GM18867 (cell line): Measurements from ENCODE around the gene RAD52.

ENCODE experiments used
- ATAC-seq: cut with Tn5 transposase; IDR thresholded peaks from one replicate; pipeline ENCODE4 v1.9.1; 2021; ENCODE audit warnings: mild to moderate bottlenecking, moderate library complexity; ENCODE audit not compliant: unreplicated experiment

Gene RAD52

DNA sequence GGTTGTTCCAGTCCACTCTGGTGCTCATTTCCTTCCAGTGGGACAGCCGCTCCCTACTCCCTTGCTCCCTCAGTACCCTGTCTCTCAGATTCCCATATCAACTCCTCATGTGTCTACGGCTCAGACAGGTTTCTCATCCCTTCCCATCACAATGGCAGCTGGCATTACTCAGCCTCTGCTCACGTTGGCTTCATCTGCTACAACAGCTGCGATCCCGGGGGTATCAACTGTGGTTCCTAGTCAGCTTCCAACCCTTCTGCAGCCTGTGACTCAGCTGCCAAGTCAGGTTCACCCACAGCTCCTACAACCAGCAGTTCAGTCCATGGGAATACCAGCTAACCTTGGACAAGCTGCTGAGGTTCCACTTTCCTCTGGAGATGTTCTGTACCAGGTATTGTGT lies 69.9 kb downstream of the RAD52 start:
- no peak for ATAC-seq

DNA sequence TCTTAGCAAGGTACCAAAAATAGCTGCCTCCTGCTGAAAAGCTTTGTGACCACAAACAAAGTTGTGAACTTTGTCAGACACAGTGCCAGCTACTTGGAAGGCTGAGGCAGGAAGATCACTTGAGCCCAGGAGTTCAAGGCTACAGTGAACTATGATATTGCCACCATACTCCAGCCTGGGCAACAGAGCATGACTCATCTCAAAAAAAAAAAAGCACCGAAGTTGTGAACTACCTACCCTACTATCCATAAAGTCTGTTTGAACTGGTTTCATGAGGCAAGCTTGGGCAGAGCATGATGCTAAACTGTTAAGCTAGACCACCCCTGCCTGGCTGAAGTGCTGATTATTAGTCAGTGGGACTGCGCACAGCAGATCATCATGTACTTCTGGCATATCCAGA lies 75.5 kb downstream of the RAD52 start:
- ATAC-seq: no peak

DNA sequence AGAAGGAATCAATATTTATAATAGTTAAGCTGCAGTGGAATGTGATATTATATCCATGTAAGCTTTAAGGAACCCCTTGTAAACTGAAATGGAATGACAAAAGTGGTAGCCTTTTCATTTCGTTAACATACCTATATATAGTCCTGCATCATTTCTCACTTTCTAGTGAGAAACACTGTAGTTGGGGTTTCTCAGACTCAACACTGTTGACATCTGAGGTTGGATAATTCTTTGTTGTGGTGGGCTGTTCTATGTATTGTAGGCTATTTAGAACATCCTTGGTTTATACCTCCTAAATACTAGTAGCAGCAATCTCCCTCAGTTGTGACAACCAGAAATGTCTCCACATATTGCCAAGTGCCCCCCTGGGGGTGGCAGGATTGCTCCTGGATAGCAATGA lies 79.1 kb downstream of the RAD52 start:
- no peak for ATAC-seq

DNA sequence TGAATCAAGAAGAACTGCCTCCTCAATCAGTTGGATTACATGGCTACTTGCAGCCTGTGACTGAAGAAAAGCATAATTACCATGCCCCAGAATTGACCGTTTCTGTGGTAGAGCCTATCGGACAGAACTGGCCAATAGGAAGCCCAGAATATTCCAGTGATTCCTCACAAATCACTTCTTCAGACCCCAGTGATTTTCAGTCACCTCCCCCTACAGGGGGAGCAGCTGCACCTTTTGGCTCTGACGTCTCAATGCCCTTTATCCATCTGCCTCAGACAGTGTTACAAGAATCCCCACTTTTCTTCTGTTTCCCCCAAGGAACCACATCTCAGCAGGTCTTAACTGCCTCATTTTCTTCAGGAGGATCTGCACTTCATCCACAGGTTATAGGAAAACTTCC lies 80.8 kb downstream of the RAD52 start:
- ATAC-seq: no peak

DNA sequence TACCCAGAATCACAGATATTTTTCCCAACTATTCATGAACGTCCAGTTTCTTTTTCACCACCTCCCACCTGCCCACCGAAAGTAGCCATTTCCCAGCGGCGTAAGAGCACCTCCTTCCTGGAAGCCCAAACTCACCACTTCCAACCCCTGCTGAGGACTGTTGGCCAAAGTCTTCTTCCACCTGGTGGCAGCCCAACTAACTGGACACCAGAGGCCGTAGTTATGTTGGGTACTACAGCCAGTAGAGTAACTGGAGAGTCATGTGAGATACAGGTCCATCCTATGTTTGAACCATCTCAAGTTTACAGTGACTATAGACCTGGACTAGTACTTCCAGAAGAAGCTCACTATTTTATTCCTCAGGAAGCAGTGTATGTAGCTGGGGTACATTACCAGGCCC lies 81.6 kb downstream of the RAD52 start:
- no peak for ATAC-seq

DNA sequence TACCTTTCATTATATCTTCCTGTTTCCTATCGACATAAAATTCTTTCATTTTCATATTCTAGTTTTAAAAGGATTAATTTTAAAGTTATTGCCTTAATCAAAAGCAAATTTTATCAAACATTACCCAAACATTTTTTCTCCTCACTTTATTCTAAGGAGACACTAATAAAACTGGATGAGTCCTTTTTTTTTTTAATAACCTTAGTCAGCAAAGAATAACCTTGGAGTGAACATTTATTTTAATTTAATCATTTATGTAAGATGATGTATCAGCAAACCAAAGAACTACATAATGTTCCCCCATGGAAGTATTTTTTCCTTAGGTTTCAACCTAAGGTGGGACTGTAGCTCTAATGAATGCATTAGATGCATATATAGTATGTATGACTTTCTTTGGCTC lies 83.9 kb downstream of the RAD52 start:
- no peak for ATAC-seq

DNA sequence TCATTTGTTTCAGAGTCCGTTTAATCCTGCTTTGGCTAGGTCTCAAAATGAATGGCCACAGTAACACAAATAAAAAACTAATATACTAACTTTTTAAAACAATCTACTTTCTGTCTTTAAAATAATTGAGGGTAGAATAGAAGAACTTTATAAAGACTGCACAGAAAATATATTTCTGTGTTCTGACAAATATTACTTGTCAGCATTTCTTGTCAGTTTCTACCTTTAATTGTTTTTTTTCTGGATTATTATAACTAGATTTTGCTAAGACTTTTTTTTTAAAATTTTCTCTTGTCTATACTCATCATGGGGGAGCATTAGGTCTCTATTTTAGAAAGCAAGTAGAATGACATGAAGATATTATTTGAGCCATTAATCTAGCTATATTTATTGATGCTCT lies 86.2 kb downstream of the RAD52 start:
- no peak for ATAC-seq

DNA sequence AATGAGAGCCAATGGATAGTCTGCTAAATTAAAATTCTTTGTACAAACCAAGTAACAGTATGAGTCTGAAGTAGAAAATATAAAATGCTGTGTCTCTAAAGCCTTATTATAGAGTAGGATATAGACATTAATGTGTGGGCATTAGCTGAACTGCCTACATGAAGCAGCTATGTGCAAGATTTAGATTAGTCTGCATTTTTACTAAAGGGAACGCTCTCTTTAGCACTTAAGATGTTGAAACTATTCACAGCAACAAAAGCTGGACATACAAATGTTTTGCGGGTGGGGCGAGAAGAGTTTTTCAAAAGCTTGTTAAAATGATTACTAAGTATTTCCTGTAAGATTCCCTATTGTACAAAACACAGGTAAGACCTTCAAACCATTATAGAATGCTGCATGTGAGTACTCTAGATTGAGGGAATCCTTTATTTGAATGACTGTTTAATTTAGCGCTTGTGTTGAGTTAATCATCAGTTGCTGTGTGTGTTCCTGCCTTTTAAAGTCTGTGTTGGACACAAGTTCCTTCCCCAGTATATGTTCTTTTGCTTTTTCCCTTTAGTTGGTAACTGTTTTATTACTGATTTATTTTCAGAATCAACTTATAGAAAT lies 87.1 kb downstream of the RAD52 start:
- no peak for ATAC-seq
